ENCODE measurements around the gene PLAAT5. TPM values are rescaled to one million over a fixed set of nuclear protein-coding genes. Genes with fewer than 3 reads are reported as not detected.
A peak's percentile ranks its signal among the peaks of the same experiment; 100 is the strongest.

The PLAAT5 gene
- total and polyA plus RNA-seq, 2 of the 8 experiments (the other 6 are each of a cell fraction or from before 2014, with no cell fraction given), result 16.0 to 18.7 TPM

DNA sequence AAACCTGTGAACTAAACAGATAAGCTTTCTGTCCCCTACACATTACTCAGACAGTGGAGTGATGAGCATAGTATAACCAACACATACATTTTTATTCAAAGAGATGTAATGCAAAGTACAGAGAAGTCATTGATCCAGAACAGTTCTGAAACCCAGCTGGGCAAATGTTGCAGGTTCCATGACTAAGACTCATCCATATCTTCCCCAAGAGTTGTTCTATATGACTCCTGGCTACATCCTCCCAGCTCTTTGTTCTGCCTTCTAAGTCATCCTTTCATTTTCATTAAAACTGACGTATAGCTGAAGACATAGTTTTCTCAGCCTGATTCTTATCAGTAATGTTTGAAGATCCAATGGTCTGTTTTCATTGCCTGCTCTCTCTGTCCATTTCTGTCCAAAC lies 47.3 kb downstream of the PLAAT5 start:
- no peak overlapping the region for H3K9ac ChIP-seq (replicated peaks in 1 of 4; ENCODE audit: extremely low read depth in 1 of 4, low read depth in 3 of 4, low read length in 3 of 4)
- H2BK15ac ChIP-seq (ENCODE audit: low read length), result no peak overlapping the region
- H2BK5ac ChIP-seq (ENCODE audit: low read depth, low read length), result no peak overlapping the region
- H2BK20ac ChIP-seq (ENCODE audit: low read length), result no peak overlapping the region
- ChIA-PET POLR2A (ENCODE audit: partially characterized antibody) (interaction anchor here (0.9 kb wide), 2 partner anchors 8 to 14 kb away, joined by 3 to 4 read pairs; no protein-coding TSS in a partner anchor), CTCF (ENCODE audit: partially characterized antibody) (interaction anchor here (0.8 to 0.9 kb wide), 2 partner anchors 35 to 94 kb away, joined by 3 read pairs; no protein-coding TSS in a partner anchor)
- WGBS, 2 experiments (ENCODE audit: extremely low coverage in 1 of 2, insufficient coverage in 1 of 2, insufficient read length in 1 of 2, insufficient replicate concordance in 2 of 2, low coverage in 1 of 2, low lambda C conversion rate in 2 of 2, missing lambda C conversion rate in 1 of 2), result 86% methylated on average over 1 of the region's 1 CpG; no CpG with 5 or more reads in 1 of the 2 experiments
- H3K14ac ChIP-seq (ENCODE audit: insufficient read length), result no peak overlapping the region
- peaks cover 0 to 7% (median under 1%) of the 10 kb centered on the region in 4 experiments; a peak in 4 of 7 replicates for H3K4me1 ChIP-seq (replicated peaks in 1 of 4; ENCODE audit: control insufficient read depth in 3 of 4, insufficient read depth in 4 of 4, low read length in 3 of 4)
- H2AFZ ChIP-seq (ENCODE audit: low read length), result 0 out of 2 replicates have a peak overlapping the region, but pooled peaks have one; percentile 58
- H3K36me3 ChIP-seq (ENCODE audit: control insufficient read depth in 2 of 4, insufficient read depth in 4 of 4, low read length in 3 of 4), result no peaks in the 10 kb centered on the region
- H4K20me1 ChIP-seq (replicated peaks in 1 of 2; ENCODE audit: control insufficient read depth in 1 of 2, insufficient read depth in 2 of 2, low read length in 2 of 2), result no peaks in the 10 kb centered on the region
- H3K27ac ChIP-seq (ENCODE audit: low read depth, low read length), result no peak overlapping the region
- H3K56ac ChIP-seq (replicated peaks; ENCODE audit: insufficient read length, low read depth, low read length), result no peak overlapping the region
- no peak overlapping the region for H3K4me3 ChIP-seq (ENCODE audit: extremely low read depth in 1 of 4, insufficient read depth in 2 of 4, low read depth in 3 of 4, low read length in 4 of 4)
- no peaks in the 10 kb centered on the region for H3K23me2 ChIP-seq (ENCODE audit: low read depth, low read length)
- H3K79me1 ChIP-seq (ENCODE audit: low read depth, low read length), result no peaks in the 10 kb centered on the region
- no peak overlapping the region for H3K4ac ChIP-seq (replicated peaks; ENCODE audit: insufficient read length, low read depth, low read length)
- no peak overlapping the region for H4K8ac ChIP-seq (ENCODE audit: extremely low read depth, insufficient read depth, low read length)
- no peak overlapping the region for H2BK12ac ChIP-seq (ENCODE audit: low read depth, low read length)
- no peak overlapping the region for H3K23ac ChIP-seq (ENCODE audit: insufficient read length)
- no peak overlapping the region for H2BK120ac ChIP-seq (replicated peaks; ENCODE audit: low read depth, low read length)
- H4K91ac ChIP-seq (replicated peaks; ENCODE audit: insufficient read length, low read length), result no peak overlapping the region
- H3K4me2 ChIP-seq (ENCODE audit: insufficient read depth in 1 of 2, low read depth in 2 of 2, low read length in 2 of 2), result no peak overlapping the region
- FAIRE-seq (no peak), DNase-seq (ENCODE audit: low read depth in 1 of 2, low spot score in 2 of 2) (no peak)
- no peak overlapping the region for H2AK5ac ChIP-seq (ENCODE audit: low read depth, low read length)
- no peaks in the 10 kb centered on the region for H3K79me2 ChIP-seq (ENCODE audit: control insufficient read depth in 1 of 2, insufficient read depth in 2 of 2, low read length in 2 of 2)
- H3K18ac ChIP-seq (ENCODE audit: extremely low read depth, low read length), result no peak overlapping the region
- H4K5ac ChIP-seq (ENCODE audit: insufficient read length, low read depth, low read length), result no peak overlapping the region
- no peaks in the 10 kb centered on the region; a peak in 1 of 4 replicates for H3K9me3 ChIP-seq (ENCODE audit: insufficient read depth in 2 of 2, low read depth in 1 of 2, low read length in 1 of 2)
- no peaks in the 10 kb centered on the region for H3K27me3 ChIP-seq (replicated peaks in 1 of 4; ENCODE audit: control insufficient read depth in 3 of 4, extremely low read depth in 1 of 4, insufficient read depth in 3 of 4, low read length in 3 of 4)
- no peak for TF ChIP-seq RXRA (IDR thresholded peaks at IDR 0.05; ENCODE audit: insufficient read depth, low read depth, low read length)
- TF ChIP-seq, protein P1, sequence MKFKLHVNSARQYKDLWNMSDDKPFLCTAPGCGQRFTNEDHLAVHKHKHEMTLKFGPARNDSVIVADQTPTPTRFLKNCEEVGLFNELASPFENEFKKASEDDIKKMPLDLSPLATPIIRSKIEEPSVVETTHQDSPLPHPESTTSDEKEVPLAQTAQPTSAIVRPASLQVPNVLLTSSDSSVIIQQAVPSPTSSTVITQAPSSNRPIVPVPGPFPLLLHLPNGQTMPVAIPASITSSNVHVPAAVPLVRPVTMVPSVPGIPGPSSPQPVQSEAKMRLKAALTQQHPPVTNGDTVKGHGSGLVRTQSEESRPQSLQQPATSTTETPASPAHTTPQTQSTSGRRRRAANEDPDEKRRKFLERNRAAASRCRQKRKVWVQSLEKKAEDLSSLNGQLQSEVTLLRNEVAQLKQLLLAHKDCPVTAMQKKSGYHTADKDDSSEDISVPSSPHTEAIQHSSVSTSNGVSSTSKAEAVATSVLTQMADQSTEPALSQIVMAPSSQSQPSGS (IDR thresholded peaks at IDR 0.05; ENCODE audit: low read length), result no peak
- no peak for TF ChIP-seq NRF1 (IDR thresholded peaks at IDR 0.05; ENCODE audit: low read depth, low read length)
- no peak for TF ChIP-seq RAD21 (IDR thresholded peaks at IDR 0.05 in 1 of 2, conservative IDR thresholded peaks at IDR 0.05 in 1 of 2; ENCODE audit: low read depth in 2 of 2, low read length in 2 of 2)
- TF ChIP-seq SRF (IDR thresholded peaks at IDR 0.05; ENCODE audit: low read depth, low read length), result no peak
- TF ChIP-seq CBX5 (IDR thresholded peaks at IDR 0.05; ENCODE audit: low read depth, low read length), result no peak
- TF ChIP-seq POLR2AphosphoS5 (IDR thresholded peaks at IDR 0.05; ENCODE audit: low read depth, low read length), result no peak
- no peak for TF ChIP-seq YY1 (IDR thresholded peaks at IDR 0.05; ENCODE audit: low read depth, low read length)
- no peak for TF ChIP-seq CBX8 (IDR thresholded peaks at IDR 0.05; ENCODE audit: borderline replicate concordance, low read depth, low read length)
- no peak for TF ChIP-seq JUN (IDR thresholded peaks at IDR 0.05; ENCODE audit: low read depth, low read length)
- TF ChIP-seq ASH2L (IDR thresholded peaks at IDR 0.05; ENCODE audit: low read length), result no peak
- no peak for TF ChIP-seq CHD1 (IDR thresholded peaks at IDR 0.05; ENCODE audit: low read depth, low read length)
- no peak for TF ChIP-seq RBBP5 (IDR thresholded peaks at IDR 0.05; ENCODE audit: borderline replicate concordance, low read depth, low read length)
